Natural killer cell (primary cell): Measurements from ENCODE around the gene MAML3. TPM values are rescaled to one million over a fixed set of nuclear protein-coding genes. Genes with fewer than 3 reads are reported as not detected.

Experiments used
- ATAC-seq, 3 donors: fragments of 150-1000 bp in 2 of 3; fragments of 200-7000 bp in 1 of 3; cut with Tn5 transposase; 1 replicate in 1 of 3; 2 replicates in 2 of 3; pipeline ENCODE4 v1.10.0; 2021; ENCODE audit warnings: mild to moderate bottlenecking in 2 of 3, moderate library complexity in 2 of 3
- DNase-seq, 2 donors: peaks; one replicate each; pipeline versions ENCODE4 v3.0.0 to v3.0.0-alpha.2; 2013 to 2021; ENCODE audit warnings: mixed read lengths in 1 of 2
- H3K27ac ChIP-seq: one replicate; pipeline ENCODE4 v1.5.1; 2013; ENCODE audit warnings: mild to moderate bottlenecking, low read length
- H3K27me3 ChIP-seq: one replicate; pipeline ENCODE4 v1.6.1; 2013; ENCODE audit warnings: low read length; ENCODE audit not compliant: control insufficient read depth, insufficient read depth
- H3K36me3 ChIP-seq: one replicate; pipeline ENCODE4 v1.6.1; 2013; ENCODE audit warnings: low read length; ENCODE audit not compliant: control insufficient read depth, insufficient read depth
- H3K4me1 ChIP-seq: one replicate; pipeline ENCODE4 v1.6.1; 2013; ENCODE audit warnings: low read length; ENCODE audit not compliant: control insufficient read depth, insufficient read depth
- H3K4me3 ChIP-seq: one replicate; pipeline ENCODE4 v1.5.1; 2013; ENCODE audit warnings: low read length
- H3K9me3 ChIP-seq: one replicate; pipeline ENCODE4 v1.6.1; 2013; ENCODE audit warnings: low read length; ENCODE audit not compliant: control insufficient read depth, insufficient read depth
- H3K27ac Mint-ChIP-seq, 2 donors: one replicate each; pipeline ENCODE4 v1.8.0; 2022; ENCODE audit warnings: mild to moderate bottlenecking in 2 of 2, mixed read lengths in 2 of 2, moderate library complexity in 1 of 2
- H3K27me3 Mint-ChIP-seq, 2 donors: one replicate each; pipeline ENCODE4 v1.8.0; 2022; ENCODE audit warnings: low read depth in 2 of 2, mixed read lengths in 2 of 2
- H3K36me3 Mint-ChIP-seq: one replicate; pipeline ENCODE4 v1.8.0; 2022; ENCODE audit warnings: mixed read lengths
- H3K4me1 Mint-ChIP-seq, 2 donors: one replicate each; pipeline ENCODE4 v1.8.0; 2022; ENCODE audit warnings: mixed read lengths in 2 of 2
- H3K4me3 Mint-ChIP-seq: one replicate; pipeline ENCODE4 v1.8.0; 2022; ENCODE audit warnings: mild to moderate bottlenecking, moderate library complexity, mixed read lengths
- H3K9me3 Mint-ChIP-seq, 2 donors: one replicate each; pipeline ENCODE4 v1.8.0; 2022; ENCODE audit warnings: mixed read lengths in 2 of 2
- WGBS: methylation state at CpG from one replicate; pipeline ENCODE4 v1.1.7; 2013; ENCODE audit warnings: missing lambda C conversion rate; ENCODE audit not compliant: insufficient coverage; 5-methylcytosine and 5-hydroxymethylcytosine counted together
- intact Hi-C: fragments of 100-400 bp; cut with micrococcal nuclease; formaldehyde crosslinking; loops from one replicate; pipeline ENCODE4 v1.14.2; 2022
- total RNA-seq, 4 donors: library from RNA; stranded (reverse); fragments of 120-200 nt in 1 of 4; gene quantifications; one replicate each; pipeline versions ENCODE4 v1.2.3 to v1.2.4, GENCODE V29; 2013 to 2022
- TF ChIP-seq, protein P1 (sequence below): fragments of 200-600 bp; IDR thresholded peaks from one replicate; pipeline ENCODE4 v1.8.0; 2022; ENCODE audit warnings: antibody characterized with exemption

MAML3 gene
- total RNA-seq, 3 donors from 2014 or later (not counting 1 experiment from before 2014, with no cell fraction given): 1.7 to 5.6 (median 2.8) TPM

DNA sequence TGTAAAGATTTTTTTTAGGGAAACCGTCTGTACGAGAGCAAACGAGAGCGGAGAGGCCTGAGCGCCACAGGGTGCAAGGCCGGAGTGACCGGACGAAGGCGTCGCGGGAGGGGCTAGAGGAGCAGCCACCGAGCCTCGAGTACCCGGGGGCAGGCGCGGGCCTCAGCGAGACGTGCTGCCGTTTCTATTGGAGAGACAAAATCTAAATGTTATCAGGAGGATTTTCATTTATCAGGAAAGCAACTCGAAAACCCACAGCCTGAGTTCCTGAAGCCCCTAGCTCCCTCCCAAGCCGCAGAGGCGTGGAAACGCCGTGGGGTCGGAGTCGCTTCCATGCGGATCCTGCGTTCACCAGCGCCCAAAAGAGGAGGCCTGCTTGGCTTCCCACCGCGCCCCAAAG, 294.1 kb downstream of the MAML3 start:
- H3K27ac ChIP-seq: no peak overlapping the region
- no peak overlapping the region for H3K4me3 ChIP-seq
- WGBS: 93% methylated on average over 31 of the region's 31 CpGs
- H3K4me1 ChIP-seq: peaks cover 11% of the 10 kb centered on the region
- no peaks in the 10 kb centered on the region for H3K36me3 ChIP-seq
- no peaks in the 10 kb centered on the region for H3K9me3 Mint-ChIP-seq
- no peak for ATAC-seq
- H3K4me3 Mint-ChIP-seq: no peak overlapping the region
- H3K27ac Mint-ChIP-seq: no peak overlapping the region
- peaks cover 0 to 2% of the 10 kb centered on the region in 2 donors for H3K27me3 Mint-ChIP-seq
- H3K27me3 ChIP-seq: no peaks in the 10 kb centered on the region
- intact Hi-C loops: no loop called here
- peaks cover 25 to 28% of the 10 kb centered on the region in 2 donors for H3K4me1 Mint-ChIP-seq
- H3K36me3 Mint-ChIP-seq: no peaks in the 10 kb centered on the region
- DNase-seq: no peak
- H3K9me3 ChIP-seq: no peaks in the 10 kb centered on the region
- TF ChIP-seq, protein P1, sequence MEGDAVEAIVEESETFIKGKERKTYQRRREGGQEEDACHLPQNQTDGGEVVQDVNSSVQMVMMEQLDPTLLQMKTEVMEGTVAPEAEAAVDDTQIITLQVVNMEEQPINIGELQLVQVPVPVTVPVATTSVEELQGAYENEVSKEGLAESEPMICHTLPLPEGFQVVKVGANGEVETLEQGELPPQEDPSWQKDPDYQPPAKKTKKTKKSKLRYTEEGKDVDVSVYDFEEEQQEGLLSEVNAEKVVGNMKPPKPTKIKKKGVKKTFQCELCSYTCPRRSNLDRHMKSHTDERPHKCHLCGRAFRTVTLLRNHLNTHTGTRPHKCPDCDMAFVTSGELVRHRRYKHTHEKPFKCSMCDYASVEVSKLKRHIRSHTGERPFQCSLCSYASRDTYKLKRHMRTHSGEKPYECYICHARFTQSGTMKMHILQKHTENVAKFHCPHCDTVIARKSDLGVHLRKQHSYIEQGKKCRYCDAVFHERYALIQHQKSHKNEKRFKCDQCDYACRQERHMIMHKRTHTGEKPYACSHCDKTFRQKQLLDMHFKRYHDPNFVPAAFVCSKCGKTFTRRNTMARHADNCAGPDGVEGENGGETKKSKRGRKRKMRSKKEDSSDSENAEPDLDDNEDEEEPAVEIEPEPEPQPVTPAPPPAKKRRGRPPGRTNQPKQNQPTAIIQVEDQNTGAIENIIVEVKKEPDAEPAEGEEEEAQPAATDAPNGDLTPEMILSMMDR: no peak

DNA sequence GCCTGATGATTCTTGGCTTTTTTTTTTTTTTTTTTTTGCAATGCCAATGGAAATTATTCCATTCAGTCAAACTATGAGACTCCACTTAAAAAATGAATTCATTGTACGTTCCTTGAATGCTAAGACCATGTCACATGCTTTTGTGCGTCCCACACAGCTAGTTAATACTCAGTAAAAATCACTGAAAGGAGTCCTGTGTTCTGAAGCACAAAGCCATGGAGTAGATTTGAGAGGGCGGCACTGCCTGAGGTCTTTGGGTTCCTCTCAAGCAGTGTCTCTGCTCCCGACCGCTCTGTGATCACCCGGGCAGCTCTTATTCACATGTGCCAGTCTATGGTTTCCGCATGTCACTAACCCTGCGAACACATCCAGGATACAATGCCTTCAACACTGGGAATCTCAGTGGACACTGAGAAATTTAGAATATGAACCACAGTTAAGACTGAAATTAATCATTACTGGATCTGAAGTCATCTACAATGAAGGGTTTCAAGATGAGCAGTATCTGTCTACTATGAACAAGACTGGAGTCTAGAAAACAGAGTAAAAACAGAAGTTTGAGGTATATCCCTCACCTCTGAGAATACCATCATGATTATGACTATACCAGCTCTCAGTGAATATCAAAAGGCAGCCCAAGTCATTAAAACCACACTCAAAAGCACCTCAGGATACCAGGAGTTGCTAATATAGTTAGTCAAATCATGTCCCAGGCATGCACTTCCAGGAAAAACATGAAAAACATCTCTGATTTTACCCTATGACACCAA, 295.4 kb downstream of the MAML3 start:
- Mint-ChIP-seq H3K27ac (no peak overlapping the region), H3K9me3 (no peaks in the 10 kb centered on the region), H3K36me3 (no peaks in the 10 kb centered on the region), H3K4me3 (no peak overlapping the region), H3K27me3 (peaks cover 0 to 2% of the 10 kb centered on the region in 2 donors), H3K4me1 (peaks cover 25 to 28% of the 10 kb centered on the region in 2 donors)
- no peaks in the 10 kb centered on the region for H3K27me3 ChIP-seq
- 68% methylated on average over 8 of the region's 8 CpGs for WGBS
- no peak overlapping the region for H3K4me3 ChIP-seq
- TF ChIP-seq, protein P1: no peak
- no peak overlapping the region for H3K27ac ChIP-seq
- peaks cover 11% of the 10 kb centered on the region for H3K4me1 ChIP-seq
- no peaks in the 10 kb centered on the region for H3K9me3 ChIP-seq
- H3K36me3 ChIP-seq: no peaks in the 10 kb centered on the region
- intact Hi-C loops: no loop called here
- ATAC-seq (no peak), DNase-seq (no peak)

DNA sequence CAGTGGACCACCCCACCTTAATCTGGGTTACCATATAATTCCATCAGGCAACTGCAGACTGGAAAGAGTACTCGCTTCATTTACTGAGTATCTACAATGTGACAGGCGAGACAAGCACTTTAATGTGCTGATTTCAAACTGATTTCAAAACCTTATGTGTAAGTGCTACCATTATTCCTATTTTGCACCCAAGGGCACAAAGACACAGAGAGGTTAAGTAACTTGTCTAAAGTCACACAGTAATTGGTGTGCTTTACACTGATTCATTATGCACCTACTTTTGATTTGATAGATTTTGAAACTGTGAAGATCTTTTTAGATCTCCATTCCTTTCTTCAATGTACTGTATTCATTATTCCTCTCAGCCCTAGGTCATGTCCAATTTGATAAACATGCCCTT, 296.0 kb downstream of the MAML3 start:
- no peaks in the 10 kb centered on the region for H3K27me3 ChIP-seq
- Mint-ChIP-seq H3K27me3 (peaks cover 0 to 2% of the 10 kb centered on the region in 2 donors), H3K9me3 (no peaks in the 10 kb centered on the region), H3K4me1 (peaks cover 25 to 28% of the 10 kb centered on the region in 2 donors), H3K27ac (peak overlapping the region; percentile 77 to 86), H3K4me3 (no peak overlapping the region), H3K36me3 (no peaks in the 10 kb centered on the region)
- WGBS: 34% methylated on average over 2 of the region's 2 CpGs
- H3K36me3 ChIP-seq: no peaks in the 10 kb centered on the region
- peaks cover 11% of the 10 kb centered on the region for H3K4me1 ChIP-seq
- H3K4me3 ChIP-seq: no peak overlapping the region
- TF ChIP-seq, protein P1: no peak
- H3K27ac ChIP-seq: no peak overlapping the region
- intact Hi-C loops: no loop called here
- no peak for DNase-seq
- ATAC-seq: no peak
- H3K9me3 ChIP-seq: no peaks in the 10 kb centered on the region
